NCI-H1048 (cell line): ENCODE measurements around the gene EHMT1.

Source experiments
- DNase-seq: peaks from one replicate; lab custom pipeline; 2025; lab: John Stamatoyannopoulos, UW

The EHMT1 gene

DNA sequence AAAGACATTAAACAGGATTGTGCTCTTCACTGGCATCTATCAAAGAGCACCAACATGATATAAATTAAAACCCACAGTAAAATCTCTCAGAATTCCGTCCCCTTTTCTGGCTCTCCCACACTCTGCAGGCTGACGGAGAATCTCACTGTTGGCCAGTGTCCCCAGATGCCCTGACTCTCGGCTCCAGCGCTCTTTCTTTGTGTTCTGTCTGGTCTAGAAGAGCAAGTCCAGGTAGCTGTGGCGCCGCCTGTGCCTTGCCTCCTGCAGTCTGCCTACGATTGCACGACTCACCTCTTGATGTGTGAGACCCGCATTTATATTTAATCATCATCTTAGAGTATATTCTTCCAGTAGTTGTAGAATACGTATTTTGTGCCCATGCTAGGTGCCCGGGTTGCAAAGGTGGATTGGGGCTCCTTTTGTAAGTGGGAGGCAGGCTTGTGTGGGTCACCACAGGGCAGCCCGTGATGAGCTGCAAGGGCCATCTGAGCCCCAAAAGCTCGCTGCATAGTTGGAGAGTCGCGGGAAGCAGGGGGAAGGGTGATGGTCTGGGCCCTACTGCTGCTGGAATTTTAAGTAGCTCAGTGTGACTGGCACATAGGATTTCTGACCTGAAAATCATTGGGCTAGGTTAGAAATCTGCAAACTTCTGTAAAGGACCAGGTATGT, 55.6 kb downstream of the EHMT1 start:
- no peak for DNase-seq

DNA sequence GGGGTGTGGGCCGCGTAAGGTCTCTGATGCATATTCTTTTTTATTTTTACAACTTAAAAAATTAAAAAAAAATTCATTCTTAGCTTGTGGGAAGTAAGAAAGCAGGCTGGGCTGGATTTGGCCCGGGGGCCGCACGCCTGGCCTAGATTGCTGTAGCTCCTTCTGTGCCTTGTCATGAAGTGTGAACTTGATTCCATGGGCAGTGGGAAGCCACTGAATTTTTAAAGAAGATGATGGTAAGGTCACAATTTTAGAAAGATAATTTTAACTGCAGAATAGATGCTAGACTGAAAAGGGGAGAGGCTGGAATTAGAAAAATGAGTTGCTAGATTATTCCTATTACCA, 56.1 kb downstream of the EHMT1 start:
- no peak for DNase-seq

DNA sequence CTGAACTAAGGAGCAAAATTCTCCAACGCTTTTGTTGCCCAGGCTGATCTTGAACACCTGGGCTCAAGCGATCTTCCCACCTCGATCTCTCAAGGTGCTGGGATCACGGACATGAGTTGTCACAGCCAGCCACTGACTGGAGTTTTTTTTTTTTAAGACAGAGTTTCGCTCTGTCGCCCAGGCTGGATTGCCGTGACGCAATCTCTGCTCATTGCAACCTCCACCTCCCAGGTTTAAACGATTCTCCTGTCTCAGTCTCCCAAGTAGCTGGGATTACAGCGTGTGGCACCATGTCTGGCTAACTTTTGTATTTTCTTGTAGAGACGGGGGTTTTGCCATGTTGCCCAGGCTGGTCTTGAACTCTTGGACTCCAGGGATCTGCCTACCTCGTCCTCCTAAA, 58.2 kb downstream of the EHMT1 start:
- DNase-seq = no peak

DNA sequence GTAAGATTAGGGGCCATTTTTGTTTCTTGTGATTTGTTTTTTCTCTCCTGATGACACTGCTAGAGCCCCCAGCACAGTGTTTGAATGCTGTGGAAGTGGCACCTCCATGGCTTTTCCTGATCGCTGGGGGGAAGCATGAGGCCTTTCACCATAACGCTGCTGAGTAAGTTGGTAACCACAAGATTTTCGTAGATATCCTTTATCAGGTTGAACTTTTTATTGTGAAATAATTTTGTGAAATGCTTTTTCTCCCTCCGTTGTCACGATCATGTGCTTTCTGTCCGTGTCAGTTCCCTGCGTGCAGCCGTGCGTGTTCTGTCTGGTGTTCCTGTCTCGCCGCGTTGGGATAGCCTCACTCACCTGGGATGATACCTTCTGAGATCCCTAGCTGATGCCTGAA, 59.4 kb downstream of the EHMT1 start:
- no peak for DNase-seq

DNA sequence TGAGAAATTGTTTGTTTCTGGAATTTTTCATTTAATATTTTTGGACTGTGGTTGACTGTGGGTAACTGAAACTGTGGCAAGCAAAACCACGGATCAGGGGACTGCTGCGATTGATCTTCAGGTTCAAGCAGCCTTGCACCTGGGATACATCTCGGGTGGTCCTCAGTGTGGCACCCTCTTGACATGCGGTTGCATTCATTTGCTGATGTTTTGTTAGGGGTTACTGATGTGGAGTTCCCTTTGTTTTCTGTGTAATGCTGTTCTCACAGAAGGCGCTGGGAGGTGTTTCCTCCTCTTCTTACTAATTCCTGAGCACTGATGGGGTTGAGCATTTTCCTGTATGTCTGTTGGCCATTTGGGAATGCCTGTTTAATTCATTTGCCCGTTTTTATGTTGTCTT, 60.4 kb downstream of the EHMT1 start:
- no peak for DNase-seq

DNA sequence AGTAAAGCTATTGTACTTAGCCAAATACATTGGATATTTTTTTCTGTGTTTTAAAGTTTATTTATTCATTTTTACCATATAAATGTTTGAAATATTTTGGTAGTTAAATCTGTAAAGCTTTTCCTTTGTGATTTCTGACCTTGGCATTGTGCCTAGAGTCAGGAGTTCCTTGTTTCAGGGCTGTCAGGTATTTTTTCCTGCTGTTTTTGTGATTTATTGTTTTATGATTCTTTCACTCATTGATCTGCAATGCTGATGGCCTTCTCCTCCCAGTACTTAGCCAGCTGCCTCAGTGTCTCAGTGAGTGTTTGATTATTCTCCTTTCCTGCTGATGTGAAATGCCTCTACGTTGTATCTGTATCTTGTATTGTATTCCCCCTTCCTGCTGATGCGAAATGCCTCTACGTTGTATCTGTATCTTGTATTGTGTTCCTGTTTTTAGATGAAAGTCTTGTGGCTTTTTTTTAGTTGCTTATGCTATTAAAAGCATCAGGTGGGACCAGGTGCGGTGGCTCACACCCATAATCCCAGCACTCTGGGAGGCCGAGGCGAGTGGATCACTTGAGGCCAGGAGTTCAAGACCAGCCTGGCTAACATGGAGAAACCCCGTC, 61.0 kb downstream of the EHMT1 start:
- DNase-seq = no peak

DNA sequence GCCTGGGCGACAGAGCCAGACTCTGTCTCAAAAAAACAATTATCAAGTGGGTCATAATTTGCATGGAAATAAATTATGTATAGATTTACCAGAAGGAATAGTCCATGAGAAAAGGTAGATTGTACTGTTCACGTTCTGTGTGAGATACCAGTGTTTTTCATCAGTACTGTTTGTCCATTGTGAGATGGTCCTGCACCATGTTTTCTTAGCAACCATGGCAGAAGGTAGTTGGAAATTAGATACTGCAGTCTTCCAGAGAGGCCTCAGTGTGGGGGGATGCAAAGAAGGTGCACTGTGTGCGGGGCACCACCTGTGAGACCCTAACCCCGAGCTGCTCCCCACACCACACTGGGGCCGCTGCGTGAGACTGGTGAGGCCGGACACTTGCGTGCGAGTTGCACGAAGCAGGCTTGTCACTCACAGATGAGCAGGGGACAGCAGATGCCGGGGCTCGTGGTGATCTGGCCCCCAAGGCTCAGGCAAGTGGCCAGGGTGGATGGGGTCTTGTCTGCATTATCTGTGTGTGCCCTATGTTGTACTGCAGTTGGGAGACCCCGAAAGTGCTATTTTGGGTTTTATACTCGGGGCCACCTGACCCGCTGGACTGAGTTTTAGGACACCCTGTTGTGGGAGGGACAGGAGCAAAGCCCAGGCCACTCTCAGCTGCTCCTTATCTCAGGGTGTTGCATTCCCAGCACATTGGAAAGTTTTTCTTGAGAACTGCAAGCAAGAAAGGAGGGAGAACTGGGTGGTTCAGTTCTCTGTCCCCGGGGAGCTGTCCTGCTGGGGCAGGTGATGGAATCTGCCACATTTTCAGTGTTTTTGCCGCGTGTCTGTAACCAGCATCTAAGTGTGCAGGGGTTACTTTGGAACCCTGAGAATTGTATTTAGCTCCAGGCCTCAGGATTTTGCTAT, 61.9 kb downstream of the EHMT1 start:
- no peak for DNase-seq

DNA sequence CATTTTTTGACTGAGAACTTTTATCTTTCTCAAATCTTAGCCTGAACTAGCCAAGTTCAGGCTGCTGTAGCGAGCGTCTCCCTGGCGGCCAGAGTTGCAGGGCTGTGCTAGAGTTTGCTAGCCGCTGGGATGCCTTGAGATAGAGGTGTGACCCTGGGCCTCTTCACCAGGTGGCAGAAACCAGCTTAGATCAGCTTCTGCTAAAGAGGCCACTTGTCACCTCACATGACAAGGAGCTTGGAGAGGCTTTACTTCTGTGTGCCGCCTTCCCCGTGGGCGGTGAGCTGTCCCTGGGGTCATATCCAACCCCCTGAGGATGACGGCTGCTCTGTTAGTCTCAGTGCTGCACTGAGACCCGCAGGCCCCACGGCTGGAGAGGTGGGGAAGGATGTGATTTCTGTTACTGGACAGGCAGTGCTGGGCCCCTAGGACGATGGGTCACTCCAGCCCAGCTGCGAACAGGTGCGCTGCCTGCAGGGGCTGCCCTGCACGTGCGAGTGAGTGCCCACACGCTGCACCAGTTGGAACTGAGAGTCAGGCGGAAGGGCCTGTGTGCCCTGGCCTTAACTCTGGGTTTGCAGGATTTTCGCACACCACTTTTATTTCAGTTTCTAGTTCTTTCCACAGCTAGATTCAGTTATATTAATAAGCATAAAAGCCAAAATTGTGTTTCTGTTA, 63.8 kb downstream of the EHMT1 start:
- DNase-seq = no peak

DNA sequence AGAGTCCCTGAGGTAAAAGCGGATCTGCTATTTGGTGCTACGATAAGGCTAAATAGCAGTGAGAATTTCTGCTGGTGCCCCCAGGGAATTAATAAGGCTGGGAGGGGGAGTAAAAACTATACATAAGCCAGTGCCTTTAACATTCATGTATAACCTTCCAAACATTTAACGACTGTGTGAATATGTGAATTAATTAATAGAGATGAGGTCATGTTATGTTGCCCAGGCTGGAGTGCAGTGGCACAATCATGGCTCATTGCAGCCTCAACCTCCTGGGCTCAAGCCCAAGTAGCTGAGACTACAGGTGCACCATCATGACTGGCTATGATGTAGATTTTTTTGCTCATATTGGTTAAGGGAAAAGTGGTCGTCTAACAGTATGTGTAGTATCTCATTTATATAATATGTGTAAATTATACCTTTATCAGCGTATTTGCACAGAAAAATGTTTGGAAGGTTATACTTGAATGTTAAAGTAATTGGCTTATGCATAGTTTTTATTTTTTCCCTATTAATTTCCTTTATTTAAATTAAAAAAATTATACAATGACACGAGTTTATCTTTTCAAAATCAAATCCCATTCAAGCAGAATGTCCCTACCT, 64.6 kb downstream of the EHMT1 start:
- no peak for DNase-seq

DNA sequence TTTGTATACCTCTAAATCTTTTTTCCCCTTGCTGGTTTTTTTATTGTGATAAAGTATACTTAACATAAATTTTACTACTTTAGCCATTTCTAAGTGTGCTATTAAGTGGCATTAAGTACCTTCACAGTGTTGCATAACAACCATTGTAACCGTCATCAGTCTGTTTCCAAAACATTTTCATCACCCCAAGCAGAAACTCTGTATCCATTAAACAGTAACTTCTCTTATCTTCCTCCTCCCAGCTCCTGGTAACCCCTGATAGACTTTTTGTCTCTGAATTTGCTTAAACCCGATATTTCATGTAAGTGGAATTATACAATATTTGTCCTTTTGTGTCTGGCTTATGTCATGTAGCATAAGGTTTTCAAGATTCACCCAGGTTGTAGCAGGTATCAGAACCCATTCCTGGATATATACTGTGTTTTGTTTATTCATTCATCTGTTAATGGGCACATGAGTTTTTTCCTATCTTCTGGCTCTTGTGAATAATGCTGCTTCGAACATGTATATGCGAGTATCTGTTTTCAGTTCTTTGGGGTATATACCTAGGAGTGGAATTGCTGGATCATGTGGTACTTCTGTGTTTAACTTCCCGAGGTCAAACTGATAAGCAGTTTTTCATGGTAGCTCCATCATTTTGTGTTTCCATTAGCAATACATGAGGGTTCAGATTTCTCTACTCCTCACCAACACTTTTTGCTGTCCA, 66.4 kb downstream of the EHMT1 start:
- no peak for DNase-seq

DNA sequence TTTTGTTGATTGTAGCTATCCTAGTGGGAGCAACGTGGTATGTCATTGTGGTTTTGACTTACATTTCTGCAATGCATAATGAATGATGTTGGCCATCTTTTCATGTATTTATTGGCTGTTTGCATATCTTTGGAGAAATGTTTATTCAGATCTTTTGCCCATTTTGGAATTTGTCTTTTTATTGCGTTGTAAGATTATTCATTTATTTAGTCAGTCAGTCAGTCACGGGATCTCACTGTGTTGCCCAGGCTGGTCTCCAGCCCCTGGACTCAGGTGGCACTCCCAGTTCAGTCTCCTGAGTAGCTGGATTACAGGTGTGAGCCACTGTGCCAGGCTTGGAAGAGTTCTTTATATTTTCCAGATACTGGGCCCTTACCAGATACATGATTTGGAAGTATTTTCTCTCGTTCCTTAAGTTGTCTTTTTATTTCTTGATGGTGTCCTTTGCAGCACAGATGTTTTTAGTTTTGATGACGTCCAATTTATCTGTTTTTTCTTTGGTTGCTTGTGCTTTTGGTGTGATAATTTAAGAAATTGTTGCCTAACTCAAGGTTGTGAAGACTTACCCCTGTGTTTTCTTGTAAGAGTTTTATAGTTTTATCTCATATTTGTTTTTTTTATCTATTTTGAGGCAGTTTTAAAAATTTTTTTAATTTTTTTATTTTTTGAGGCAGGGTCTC, 67.1 kb downstream of the EHMT1 start:
- no peak for DNase-seq

DNA sequence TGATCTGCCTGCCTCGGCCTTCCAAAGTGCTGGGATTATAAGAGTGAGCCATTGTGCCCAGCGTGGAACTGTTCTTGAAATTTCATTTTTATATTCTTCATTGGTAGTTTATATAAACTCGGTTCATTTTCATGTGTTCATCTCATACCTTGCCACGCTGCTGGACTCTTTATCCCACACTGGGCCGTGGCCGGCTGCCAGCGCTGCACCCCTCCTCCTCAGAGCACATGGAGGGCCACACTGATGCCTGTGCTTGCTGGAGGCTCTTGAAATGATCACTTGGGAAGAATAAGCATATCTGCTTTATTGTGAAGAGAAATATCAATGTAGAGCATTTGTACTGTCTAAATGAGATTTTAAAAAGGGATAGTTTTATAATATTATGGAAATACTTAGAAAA, 69.5 kb downstream of the EHMT1 start:
- no peak for DNase-seq

DNA sequence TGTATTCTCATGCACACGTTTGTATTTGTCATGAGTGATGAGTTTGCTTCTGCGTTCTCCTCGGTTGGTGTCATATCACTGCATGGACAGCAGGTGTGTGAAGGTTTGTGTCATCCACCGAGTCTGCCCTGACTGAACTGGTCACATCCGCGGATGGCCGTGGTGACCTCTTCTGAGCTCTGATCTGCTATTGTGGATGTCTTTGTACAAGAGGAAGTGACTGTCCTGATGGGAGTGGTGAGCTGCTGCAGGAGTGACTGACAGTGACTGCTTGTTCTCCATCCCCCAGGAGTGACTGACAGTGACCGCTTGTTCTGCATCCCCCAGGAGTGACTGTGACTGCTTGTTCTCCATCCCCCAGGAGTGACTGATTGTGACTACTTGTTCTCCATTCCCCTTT, 69.9 kb downstream of the EHMT1 start:
- no peak for DNase-seq

DNA sequence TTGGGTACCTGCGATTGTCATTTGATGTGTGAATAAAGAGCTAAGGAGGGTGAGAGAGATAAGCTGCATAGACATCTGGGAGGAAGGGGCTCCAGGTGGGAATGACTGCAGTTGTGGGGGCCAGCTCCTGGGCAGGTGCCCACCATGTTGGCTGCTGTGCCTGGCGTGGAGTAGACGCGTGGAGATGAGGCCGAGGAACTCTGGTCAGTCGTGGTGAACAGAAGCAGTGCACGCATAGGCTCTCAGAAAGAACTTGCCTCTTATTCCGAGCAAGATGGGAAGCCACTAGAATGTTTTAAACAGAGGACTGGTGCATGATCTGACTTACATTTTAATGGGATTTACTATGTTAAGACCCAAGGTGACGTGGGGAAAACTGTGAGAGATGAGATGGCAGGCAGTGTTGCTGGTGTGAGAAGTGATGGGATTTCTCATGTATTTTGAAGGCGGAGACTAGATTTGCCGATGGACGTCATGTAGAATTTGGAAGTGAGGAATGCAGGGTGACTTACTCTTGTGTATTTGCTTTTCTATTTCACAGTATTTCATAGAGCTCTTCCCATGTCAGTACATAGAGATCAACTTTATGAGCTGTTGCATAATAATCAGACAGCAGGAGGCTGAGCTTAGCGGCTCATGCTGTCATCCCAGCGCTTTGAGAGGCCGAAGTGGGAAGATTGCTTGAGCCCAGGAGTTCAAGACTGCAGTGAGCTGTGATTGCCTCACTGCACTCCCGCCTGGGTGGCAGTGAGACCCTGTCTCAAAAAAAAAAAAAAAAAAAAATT, 71.1 kb downstream of the EHMT1 start:
- DNase-seq = no peak

DNA sequence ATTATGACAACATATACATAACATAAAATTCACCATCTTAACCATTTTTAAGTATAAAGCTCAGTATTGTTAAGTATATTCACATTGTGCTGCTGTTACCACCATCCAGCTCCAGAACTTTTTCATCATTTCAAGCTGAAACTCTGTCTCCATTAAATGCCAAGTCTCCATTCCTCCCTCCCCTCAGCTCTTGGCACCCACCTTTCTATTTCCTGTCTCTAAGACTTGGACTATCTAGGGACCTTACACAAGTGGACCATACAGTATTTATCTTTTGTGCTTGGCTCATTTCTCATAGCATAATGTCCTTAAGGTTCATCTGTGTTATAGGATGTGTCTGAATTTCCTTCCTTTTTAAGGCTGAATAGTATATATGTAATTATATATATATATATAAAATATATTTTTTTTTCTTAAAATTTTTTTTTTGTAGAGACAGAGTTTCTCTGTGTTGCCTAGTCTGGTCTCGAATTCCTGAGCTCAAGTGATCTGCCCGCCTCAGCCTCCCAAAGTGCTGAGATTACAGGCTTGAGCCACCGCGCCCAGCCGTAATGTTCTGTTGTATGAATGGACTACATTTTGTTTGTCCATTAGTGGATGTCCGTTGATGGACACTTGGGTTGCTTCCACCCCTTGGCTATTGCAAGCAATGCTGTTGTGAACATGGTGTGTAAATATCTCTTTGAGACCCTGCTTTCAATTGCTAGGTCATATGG, 72.3 kb downstream of the EHMT1 start:
- DNase-seq = no peak

DNA sequence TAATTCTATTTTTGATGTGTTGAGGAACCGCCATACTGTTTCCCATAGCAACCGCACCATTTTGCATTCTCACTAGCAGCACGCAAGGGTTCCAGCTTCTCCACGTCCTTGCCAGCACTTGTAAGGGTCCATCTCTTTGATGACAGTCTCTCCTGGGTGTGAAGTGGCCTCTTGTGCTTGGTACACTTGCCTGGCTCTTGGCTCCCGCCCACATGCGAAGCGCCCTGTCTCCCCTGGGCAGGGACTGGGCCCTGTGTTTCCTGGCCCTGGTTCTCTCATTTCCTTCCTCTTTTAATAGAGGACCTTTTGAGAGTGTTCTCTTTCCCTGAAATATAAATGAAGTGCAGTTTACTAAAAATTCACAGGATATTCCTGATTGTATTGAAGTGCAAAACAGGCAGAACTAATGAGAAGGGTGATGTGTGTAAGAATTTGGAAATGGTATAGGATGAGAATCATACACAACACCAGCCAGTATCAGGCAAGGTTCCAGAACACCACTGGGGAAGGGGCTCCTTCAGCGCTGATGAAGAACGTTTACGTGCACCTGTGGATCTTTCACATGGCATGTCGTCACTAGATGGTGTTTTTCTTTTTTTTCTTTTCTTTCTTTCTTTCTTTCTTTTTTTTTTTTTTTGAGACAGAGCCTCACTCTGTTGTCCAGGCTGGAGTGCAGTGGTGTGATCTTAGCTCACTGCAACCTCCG, 73.0 kb downstream of the EHMT1 start:
- DNase-seq = no peak

DNA sequence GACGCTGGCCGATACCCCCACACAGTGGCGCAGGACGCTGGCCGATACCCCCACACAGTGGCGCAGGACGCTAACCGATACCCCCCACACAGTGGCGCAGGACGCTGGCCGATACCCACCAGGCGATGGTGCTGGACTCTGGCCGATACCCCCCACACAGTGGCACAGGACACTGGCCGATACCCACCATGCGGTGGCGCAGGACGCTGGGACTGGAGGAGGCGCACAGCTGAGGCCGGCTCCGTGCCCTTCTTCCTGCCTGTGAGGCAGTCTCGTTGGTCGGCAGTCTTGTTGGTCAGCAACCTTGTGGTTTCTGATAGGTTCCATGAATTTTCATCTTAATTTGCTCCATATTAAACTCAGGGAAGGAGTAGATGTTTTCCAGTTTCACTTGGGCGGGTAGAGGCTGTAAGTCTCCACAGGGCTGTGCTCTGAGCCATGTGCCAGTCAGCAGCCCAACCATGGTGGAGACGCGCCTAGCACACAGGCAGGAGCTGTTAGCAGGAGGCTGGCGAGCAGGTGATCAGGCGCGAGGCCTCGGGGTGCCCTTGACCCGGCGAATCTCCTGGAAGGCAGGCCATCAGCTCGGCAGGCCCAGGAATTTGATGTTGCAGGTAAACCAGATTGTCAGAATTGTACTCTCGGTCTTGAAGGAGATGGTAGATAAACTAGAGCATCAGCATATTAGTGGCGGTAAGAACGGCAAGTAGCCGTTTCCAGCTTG, 75.6 kb downstream of the EHMT1 start:
- no peak for DNase-seq
